ENCODE results near the gene PIK3C2G.
A peak's percentile ranks its signal among the peaks of the same experiment; 100 is the strongest.

Gene PIK3C2G

GRCh38 chr12:18383203-18383602 is 121.9 kb downstream of the PIK3C2G start:
- Histone ChIP-seq H3K27ac (ENCODE audit: low read depth, low read length) (no peak overlapping the region), H3K9me3 (ENCODE audit: control insufficient read depth, insufficient read depth, low read length) (no peaks in the 10 kb centered on the region), H3K4me3 (ENCODE audit: low read length) (no peak overlapping the region), H3K27me3 (ENCODE audit: control insufficient read depth, low read length) (no peaks in the 10 kb centered on the region), H4K20me1 (ENCODE audit: control insufficient read depth, insufficient read depth, low read depth, low read length) (no peaks in the 10 kb centered on the region), H3F3A (ENCODE audit: control insufficient read depth, insufficient read depth) (no peaks in the 10 kb centered on the region), H3K9me2 (replicated peaks; ENCODE audit: control insufficient read depth, low read length) (no peaks in the 10 kb centered on the region), H3K36me3 (ENCODE audit: control insufficient read depth, low read length) (no peaks in the 10 kb centered on the region), H3K79me2 (ENCODE audit: control insufficient read depth, low read length) (no peaks in the 10 kb centered on the region), H3K4me2 (ENCODE audit: low read length) (no peak overlapping the region), H3K4me1 (ENCODE audit: control insufficient read depth, low read length) (peaks cover 13% of the 10 kb centered on the region)
- TF ChIP-seq CTCF (IDR thresholded peaks at IDR 0.05; ENCODE audit: low read depth, low read length, poor library complexity, severe bottlenecking) (no peak), EZH2phosphoT487 (IDR thresholded peaks at IDR 0.05; ENCODE audit: borderline replicate concordance, low read length) (no peak)

GRCh38 chr12:18387706-18388105 is 126.4 kb downstream of the PIK3C2G start:
- H4K20me1 ChIP-seq (ENCODE audit: control insufficient read depth, insufficient read depth, low read depth, low read length) = no peaks in the 10 kb centered on the region
- no peaks in the 10 kb centered on the region for H3K36me3 ChIP-seq (ENCODE audit: control insufficient read depth, low read length)
- H3K79me2 ChIP-seq (ENCODE audit: control insufficient read depth, low read length) = no peaks in the 10 kb centered on the region
- no peaks in the 10 kb centered on the region for H3K9me3 ChIP-seq (ENCODE audit: control insufficient read depth, insufficient read depth, low read length)
- H3K27me3 ChIP-seq (ENCODE audit: control insufficient read depth, low read length) = no peaks in the 10 kb centered on the region
- no peak overlapping the region for H3K4me3 ChIP-seq (ENCODE audit: low read length)
- no peak overlapping the region for H3K4me2 ChIP-seq (ENCODE audit: low read length)
- no peaks in the 10 kb centered on the region for H3F3A ChIP-seq (ENCODE audit: control insufficient read depth, insufficient read depth)
- H3K9me2 ChIP-seq (replicated peaks; ENCODE audit: control insufficient read depth, low read length) = no peaks in the 10 kb centered on the region
- H3K27ac ChIP-seq (ENCODE audit: low read depth, low read length) = no peak overlapping the region
- no peak for TF ChIP-seq EZH2phosphoT487 (IDR thresholded peaks at IDR 0.05; ENCODE audit: borderline replicate concordance, low read length)
- TF ChIP-seq CTCF (IDR thresholded peaks at IDR 0.05; ENCODE audit: low read depth, low read length, poor library complexity, severe bottlenecking) = no peak
- H3K4me1 ChIP-seq (ENCODE audit: control insufficient read depth, low read length) = peaks cover 24% of the 10 kb centered on the region

DNA sequence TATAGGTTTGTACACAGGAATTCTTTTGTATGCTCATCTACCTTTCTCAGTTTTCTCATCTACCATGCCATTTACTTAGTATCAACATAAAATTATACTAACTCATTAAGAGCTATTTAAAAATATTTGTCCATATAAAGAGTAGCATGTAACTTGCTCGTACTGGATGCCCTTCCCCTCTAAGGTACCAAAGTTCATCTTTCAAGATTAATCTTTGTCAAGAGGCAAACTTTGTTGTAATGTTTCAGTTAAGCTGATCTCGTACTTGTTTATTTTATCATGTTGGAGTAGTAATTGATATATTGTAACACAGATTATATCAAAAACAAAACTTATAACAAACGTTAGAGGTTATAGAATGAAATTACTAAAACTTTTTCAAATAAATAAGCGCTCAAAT is 128.5 kb downstream of the PIK3C2G start:
- Histone ChIP-seq H3K4me1 (ENCODE audit: control insufficient read depth, low read length) (peaks cover 24% of the 10 kb centered on the region), H3K36me3 (ENCODE audit: control insufficient read depth, low read length) (no peaks in the 10 kb centered on the region), H4K20me1 (ENCODE audit: control insufficient read depth, insufficient read depth, low read depth, low read length) (no peaks in the 10 kb centered on the region), H3K4me2 (ENCODE audit: low read length) (no peak overlapping the region), H3K27ac (ENCODE audit: low read depth, low read length) (no peak overlapping the region), H3K79me2 (ENCODE audit: control insufficient read depth, low read length) (no peaks in the 10 kb centered on the region), H3K9me3 (ENCODE audit: control insufficient read depth, insufficient read depth, low read length) (no peaks in the 10 kb centered on the region), H3K4me3 (ENCODE audit: low read length) (no peak overlapping the region), H3K27me3 (ENCODE audit: control insufficient read depth, low read length) (no peaks in the 10 kb centered on the region), H3F3A (ENCODE audit: control insufficient read depth, insufficient read depth) (no peaks in the 10 kb centered on the region), H3K9me2 (replicated peaks; ENCODE audit: control insufficient read depth, low read length) (no peaks in the 10 kb centered on the region)
- TF ChIP-seq CTCF (IDR thresholded peaks at IDR 0.05; ENCODE audit: low read depth, low read length, poor library complexity, severe bottlenecking) (no peak), EZH2phosphoT487 (IDR thresholded peaks at IDR 0.05; ENCODE audit: borderline replicate concordance, low read length) (no peak)

DNA sequence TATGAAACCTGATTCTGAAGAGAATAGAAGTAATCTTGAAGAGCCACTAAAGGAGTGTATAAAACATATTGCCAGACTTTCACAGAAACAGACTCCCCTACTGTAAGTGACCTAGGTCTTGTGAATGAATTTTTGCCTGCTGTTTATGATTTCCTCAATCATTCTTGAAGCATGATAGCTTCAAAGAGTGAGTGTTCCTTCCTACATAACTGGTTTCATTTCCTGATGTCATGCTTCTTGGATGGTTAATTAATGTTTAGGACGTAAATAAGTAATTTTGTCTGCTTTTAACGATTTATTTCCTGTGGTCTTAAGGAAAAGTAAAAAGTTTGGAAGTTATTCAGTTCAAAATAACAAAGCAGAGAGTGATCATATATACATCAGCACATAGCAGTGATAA is 129.8 kb downstream of the PIK3C2G start:
- H3F3A ChIP-seq (ENCODE audit: control insufficient read depth, insufficient read depth) = no peaks in the 10 kb centered on the region
- no peaks in the 10 kb centered on the region for H3K9me3 ChIP-seq (ENCODE audit: control insufficient read depth, insufficient read depth, low read length)
- no peaks in the 10 kb centered on the region for H3K9me2 ChIP-seq (replicated peaks; ENCODE audit: control insufficient read depth, low read length)
- no peaks in the 10 kb centered on the region for H3K27me3 ChIP-seq (ENCODE audit: control insufficient read depth, low read length)
- H3K36me3 ChIP-seq (ENCODE audit: control insufficient read depth, low read length) = no peaks in the 10 kb centered on the region
- H3K27ac ChIP-seq (ENCODE audit: low read depth, low read length) = no peak overlapping the region
- H4K20me1 ChIP-seq (ENCODE audit: control insufficient read depth, insufficient read depth, low read depth, low read length) = no peaks in the 10 kb centered on the region
- TF ChIP-seq CTCF (IDR thresholded peaks at IDR 0.05; ENCODE audit: low read depth, low read length, poor library complexity, severe bottlenecking) (no peak), EZH2phosphoT487 (IDR thresholded peaks at IDR 0.05; ENCODE audit: borderline replicate concordance, low read length) (no peak)
- H3K79me2 ChIP-seq (ENCODE audit: control insufficient read depth, low read length) = no peaks in the 10 kb centered on the region
- H3K4me1 ChIP-seq (ENCODE audit: control insufficient read depth, low read length) = peaks cover 21% of the 10 kb centered on the region
- H3K4me3 ChIP-seq (ENCODE audit: low read length) = no peak overlapping the region
- H3K4me2 ChIP-seq (ENCODE audit: low read length) = peak overlapping the region; percentile 34; the same call in 1 of the 2 replicates
